ENCODE results near the gene PRSS22.

PRSS22 gene

GRCh38 chr16:2829501-2830354, 28.2 kb downstream of the PRSS22 start, which contains the start of gene ZG16B:
Gene ZG16B (plus strand): TSS chr16:2830303. CDS start chr16:2830442, 139 bp downstream.
- DNase-seq (ENCODE audit: low read depth in 3 of 3): no peak

DNA sequence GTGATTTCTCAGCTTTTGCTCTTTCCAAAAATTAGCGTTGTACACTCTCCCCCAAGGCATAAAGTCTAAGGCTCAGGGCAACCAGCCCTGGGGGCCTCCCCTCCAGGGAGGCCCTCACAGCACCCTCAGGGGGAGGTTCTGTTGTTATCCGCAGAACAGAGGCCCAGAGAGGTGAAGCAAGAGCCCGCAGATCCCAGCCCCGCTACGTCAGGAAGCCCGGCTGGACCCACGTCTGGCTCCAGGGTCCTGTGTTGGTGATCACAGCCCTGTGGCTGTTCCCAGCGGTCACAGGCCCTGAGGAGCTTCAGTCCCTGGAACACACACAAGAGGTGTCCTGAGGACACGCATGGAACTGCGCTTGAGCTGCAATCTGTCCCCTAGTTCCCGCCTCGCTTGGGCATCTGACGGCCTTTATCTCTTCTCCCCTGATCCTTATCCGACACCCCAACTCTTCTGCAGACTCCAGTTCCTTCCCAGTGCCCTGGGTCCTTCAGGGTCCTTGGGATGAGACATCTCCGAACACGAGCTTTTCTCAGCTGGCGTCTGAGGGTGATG, 29.0 kb downstream of the PRSS22 start:
- DNase-seq (ENCODE audit: low read depth in 3 of 3): no peak

- no peak for DNase-seq (ENCODE audit: low read depth in 3 of 3)
Measured at GRCh38 chr16:2828521-2828840, 29.5 kb downstream of the PRSS22 start.

DNA sequence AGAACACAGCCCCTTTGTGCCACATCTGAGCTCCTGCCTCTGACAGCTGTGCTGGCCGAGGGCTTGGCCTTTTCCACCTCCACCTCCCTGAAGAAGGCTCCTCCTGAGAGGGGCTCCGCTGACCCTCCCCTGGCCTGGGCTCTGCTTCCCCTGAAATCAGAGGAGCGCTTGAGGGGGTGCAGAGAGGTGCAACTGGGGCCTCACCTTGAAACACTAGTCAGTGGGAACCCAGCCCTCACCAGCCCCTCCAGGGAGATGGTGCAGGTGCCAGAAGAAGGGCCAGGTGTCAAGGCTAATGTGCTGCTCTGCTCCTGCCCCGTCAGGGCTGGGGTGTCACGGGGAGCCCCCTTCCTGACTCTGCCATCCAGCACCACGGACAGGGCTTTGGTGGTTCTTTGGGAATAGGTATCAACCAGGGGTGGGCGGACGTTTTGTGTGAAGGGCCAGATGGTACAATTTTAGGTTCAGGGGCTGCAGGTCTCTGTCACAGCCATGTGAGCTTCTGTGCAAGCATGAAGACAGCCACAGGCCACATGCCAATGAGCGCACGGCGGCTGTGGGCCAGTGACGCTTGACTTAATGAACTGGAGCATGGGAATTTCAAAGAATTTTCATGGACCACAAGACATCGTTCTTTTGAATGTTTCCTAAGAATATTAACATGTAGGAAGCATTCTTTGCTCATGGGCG, 30.0 kb downstream of the PRSS22 start:
- DNase-seq (ENCODE audit: low read depth in 3 of 3): no peak

- no peak for DNase-seq (ENCODE audit: low read depth in 3 of 3)
Measured at GRCh38 chr16:2827374-2827791, 30.6 kb downstream of the PRSS22 start.

DNA sequence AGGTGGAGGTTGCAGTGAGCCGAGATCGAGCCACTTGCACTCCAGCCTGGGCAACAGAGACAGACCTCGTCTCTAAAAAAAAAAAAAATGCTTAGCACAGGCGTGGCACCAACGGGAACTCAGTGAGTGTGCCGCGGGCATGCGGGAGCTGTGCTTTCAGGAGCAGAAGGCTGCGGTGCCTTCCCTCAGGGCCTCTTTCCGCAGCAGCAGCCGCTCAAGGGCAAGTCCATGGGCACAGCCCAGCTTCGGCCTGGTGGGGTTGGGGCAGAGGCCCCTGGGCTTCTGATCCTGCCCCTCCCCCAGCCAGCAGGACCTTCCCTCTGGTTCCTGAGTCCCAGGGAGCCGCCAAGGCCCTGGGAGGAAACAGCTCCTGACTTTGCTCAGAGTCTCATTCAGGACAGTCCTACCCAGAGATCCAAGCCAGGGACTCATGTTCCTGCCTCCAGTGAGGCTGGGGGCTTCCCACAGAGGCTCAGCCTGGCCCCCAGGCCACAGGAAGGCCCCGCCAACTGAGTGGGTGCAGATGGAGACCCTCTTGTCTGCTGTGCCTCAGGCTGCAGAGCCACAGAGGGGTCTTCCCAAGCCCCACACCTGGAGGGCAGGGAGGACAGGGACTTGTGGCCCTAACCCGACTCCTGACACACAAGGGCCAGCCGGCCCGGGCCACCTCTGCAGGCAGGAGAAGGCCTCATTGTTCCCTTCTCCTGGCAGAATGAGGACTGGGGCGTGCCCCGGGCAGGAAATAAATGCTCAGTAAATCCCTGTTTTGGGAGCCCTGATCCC, 31.2 kb downstream of the PRSS22 start:
- no peak for DNase-seq (ENCODE audit: low read depth in 3 of 3)

DNA sequence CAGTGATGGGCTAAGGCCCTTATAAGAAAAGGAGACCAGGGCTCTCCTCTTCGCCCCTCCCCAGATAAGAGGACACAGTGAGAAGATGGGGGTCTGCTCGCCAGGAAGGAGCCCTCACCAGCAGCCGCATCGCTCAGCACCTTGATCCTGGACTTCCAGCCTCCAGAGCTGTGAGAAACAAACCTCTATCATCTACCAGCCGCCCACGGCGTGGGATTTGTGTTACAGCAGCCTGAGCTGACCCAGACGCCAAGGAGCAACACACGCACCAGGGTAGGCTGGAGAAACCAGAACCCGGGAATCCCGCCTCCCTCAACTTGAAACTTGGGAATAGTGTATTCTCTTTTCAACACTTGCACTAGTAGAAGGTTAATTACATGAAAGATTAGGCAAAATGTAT, 32.1 kb downstream of the PRSS22 start:
- no peak for DNase-seq (ENCODE audit: low read depth in 3 of 3)

GRCh38 chr16:2825049-2825742, 32.8 kb downstream of the PRSS22 start:
- no peak for DNase-seq (ENCODE audit: low read depth in 3 of 3)

- no peak for DNase-seq (ENCODE audit: low read depth in 3 of 3)
Measured at GRCh38 chr16:2824626-2825025, 33.3 kb downstream of the PRSS22 start.

GRCh38 chr16:2822496-2822895, 35.5 kb downstream of the PRSS22 start:
- DNase-seq (ENCODE audit: low read depth in 3 of 3): no peak

DNA sequence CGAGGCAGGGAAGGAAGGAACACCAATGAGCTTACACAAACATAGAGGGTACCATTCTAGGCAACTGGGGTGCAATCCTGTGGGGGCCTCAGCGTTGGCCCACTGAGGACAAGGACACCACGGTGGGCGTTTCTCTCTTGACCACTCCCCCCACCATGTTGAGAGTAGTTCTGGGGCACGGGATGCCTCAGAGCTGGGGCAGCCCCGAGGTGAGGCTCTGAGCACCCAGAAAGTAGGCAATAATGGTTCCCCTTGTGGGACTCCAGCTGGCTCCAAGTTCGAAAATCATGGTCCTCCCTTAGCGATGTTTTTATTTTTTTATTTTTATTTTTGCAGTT, 35.8 kb downstream of the PRSS22 start:
- no peak for DNase-seq (ENCODE audit: low read depth in 3 of 3)

- no peak for DNase-seq (ENCODE audit: low read depth in 3 of 3)
Measured at GRCh38 chr16:2821487-2822157, 36.3 kb downstream of the PRSS22 start.

- DNase-seq (ENCODE audit: low read depth in 3 of 3): no peak
Measured at GRCh38 chr16:2820836-2821486, 37.0 kb downstream of the PRSS22 start.

GRCh38 chr16:2819939-2820835, 37.8 kb downstream of the PRSS22 start:
- no peak for DNase-seq (ENCODE audit: low read depth in 3 of 3)

DNA sequence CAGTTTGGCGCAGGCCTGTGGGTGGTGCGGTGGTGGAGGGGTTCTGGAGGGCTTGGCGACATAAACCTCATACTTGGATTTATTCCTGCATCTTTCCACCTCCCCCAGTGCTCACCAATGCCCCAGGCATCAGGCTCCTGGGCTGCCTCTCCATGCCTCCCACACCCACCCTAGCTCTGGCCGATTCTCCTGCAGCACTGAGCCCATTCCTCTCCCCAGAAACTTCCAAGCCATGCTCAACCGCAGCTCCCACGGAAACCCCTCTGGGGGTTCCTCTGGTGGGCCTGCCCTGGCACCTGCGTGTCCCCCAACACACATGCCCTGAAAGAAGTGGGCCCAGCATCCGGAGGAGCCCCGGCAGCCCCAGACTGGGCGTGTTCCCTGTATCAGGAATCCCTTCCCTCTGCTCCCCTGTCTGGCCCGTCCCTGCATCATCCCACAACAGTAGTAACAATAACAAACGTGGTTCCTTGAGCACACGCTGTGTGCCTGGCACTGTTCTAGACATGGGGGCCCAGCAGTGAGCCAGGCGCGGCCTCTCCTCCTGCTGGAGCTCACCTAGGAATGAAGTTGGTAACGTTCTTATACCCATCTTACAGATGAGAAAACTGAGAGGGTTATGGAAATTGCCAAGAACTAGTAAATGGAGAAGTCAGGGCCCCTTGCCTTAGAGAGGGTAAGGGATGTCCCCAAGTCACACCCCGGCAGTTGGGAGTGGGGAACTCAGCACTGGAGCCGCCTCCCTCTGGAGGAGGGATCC, 38.6 kb downstream of the PRSS22 start:
- no peak for DNase-seq (ENCODE audit: low read depth in 3 of 3)

DNA sequence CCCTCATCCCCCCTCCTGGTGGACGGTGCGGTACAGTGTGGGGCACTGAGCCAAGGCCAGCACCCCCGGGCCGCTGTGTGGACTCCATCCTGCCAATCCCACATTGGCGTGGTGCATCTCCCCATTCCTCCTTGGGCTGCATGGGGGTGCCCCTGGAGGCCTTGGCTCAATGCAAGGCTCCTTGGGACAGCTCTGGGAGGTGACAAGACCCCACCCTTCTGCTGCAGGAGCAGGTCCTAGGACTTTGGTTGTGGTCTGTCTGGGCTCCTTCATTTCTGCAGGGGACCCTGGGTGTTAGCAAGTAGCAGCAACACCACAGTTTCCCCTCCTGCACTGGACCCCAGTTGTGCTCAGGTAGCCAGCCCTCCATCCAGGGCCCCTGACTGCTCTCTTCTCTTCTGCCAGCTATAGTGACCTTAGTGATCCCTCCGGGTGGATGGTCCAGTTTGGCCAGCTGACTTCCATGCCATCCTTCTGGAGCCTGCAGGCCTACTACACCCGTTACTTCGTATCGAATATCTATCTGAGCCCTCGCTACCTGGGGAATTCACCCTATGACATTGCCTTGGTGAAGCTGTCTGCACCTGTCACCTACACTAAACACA, 39.6 kb downstream of the PRSS22 start:
- DNase-seq (ENCODE audit: low read depth in 3 of 3): no peak

GRCh38 chr16:2817340-2818271, 40.4 kb downstream of the PRSS22 start:
- DNase-seq (ENCODE audit: low read depth in 3 of 3): no peak

Data from stimulated activated CD4-positive, alpha-beta T cell treated with anti-CD3 and anti-CD28 coated beads, TNF-alpha, amount 100 ng/mL, for 4 hours (primary cell).